Measurements from ENCODE around the gene POU6F2.

DNA sequence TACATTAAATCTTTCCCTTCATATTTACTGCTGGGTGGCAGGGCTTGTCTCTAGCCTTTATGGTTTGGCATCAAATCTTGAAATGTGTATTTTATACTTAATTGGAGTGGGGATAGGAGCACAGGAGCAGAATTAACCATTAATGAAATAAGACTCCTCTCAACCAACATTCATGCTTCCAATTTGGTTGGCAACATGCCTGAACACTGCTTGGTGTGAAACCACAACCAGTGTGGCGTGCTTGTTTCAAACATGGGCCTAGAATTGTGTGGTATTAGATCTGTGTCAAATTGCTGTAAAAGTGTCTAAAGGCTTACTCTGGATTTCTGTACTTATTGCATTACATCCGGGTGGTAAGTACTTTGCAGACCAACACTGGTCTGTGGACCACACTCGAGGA lies 43.7 kb upstream of the POU6F2 start:
- TF ChIP-seq, protein P1, sequence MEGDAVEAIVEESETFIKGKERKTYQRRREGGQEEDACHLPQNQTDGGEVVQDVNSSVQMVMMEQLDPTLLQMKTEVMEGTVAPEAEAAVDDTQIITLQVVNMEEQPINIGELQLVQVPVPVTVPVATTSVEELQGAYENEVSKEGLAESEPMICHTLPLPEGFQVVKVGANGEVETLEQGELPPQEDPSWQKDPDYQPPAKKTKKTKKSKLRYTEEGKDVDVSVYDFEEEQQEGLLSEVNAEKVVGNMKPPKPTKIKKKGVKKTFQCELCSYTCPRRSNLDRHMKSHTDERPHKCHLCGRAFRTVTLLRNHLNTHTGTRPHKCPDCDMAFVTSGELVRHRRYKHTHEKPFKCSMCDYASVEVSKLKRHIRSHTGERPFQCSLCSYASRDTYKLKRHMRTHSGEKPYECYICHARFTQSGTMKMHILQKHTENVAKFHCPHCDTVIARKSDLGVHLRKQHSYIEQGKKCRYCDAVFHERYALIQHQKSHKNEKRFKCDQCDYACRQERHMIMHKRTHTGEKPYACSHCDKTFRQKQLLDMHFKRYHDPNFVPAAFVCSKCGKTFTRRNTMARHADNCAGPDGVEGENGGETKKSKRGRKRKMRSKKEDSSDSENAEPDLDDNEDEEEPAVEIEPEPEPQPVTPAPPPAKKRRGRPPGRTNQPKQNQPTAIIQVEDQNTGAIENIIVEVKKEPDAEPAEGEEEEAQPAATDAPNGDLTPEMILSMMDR (conservative IDR thresholded peaks at IDR 0.05 in 1 of 2, IDR thresholded peaks at IDR 0.05 in 1 of 2; ENCODE audit: low read depth in 1 of 2, low read length in 2 of 2) = no peak
- no peak for TF ChIP-seq EZH2 (IDR thresholded peaks at IDR 0.05; ENCODE audit: low read length, missing control alignments)

All from fibroblast of lung (primary cell).